MM.1S (cell line): ENCODE measurements around the gene TP63.

Experiments
- CTCF ChIP-seq: fragments of 300-600 bp; sonication (generic); IDR thresholded peaks from 2 replicates; pipeline ENCODE4 v1.5.1; 2016; ENCODE audit warnings: antibody characterized with exemption, low read length, mixed read lengths
- EZH2 ChIP-seq: fragments of 300-600 bp; sonication (generic); optimal IDR thresholded peaks from 2 replicates; pipeline ENCODE3; 2017; ENCODE audit warnings: low read depth, mild to moderate bottlenecking, antibody characterized with exemption, low read length, mixed read lengths
- EZH2phosphoT487 ChIP-seq: fragments of 300-600 bp; sonication (generic); IDR thresholded peaks from 2 replicates; pipeline ENCODE4 v1.6.1; 2018; ENCODE audit warnings: antibody characterized with exemption, low read length

DNA sequence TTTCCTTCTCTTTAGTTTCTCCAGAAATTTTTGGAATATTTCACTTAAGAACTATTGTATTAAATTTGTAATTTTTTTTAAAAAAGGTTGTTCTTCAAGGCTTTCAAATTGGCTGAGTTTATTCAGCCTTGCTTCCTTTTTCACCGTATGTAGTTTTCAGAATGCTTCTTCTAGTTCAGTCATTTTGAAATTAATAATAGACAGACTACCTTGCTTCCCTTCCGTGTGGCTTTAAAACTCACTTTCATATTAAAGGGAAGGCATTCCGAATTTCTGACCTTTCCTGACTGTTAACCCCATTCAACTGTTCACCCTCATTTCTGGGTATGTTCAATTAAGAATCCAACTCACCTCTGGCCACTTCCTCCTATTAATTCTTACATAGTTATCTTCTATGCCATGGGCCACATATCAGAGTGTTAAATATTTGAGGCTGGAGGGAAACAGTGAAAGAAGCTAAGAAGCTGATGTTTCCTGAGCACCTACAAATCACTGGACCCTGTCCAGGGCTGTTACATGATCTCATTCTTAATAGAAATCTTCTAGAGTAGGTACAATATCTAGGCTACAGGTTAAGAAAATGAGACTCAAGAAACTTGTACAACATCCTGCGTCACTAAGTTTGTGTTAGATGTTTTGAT is 252.0 kb downstream of the TP63 start:
- no peak for TF ChIP-seq EZH2
- TF ChIP-seq CTCF: no peak
- TF ChIP-seq EZH2phosphoT487: no peak
